Measurements from ENCODE around the gene CNGA3.
"Not testable (repeated sequence)": the region's sequence is repeated elsewhere in the genome, so short reads cannot be mapped to it uniquely, and the experiment has no call there.

Gene CNGA3

DNA sequence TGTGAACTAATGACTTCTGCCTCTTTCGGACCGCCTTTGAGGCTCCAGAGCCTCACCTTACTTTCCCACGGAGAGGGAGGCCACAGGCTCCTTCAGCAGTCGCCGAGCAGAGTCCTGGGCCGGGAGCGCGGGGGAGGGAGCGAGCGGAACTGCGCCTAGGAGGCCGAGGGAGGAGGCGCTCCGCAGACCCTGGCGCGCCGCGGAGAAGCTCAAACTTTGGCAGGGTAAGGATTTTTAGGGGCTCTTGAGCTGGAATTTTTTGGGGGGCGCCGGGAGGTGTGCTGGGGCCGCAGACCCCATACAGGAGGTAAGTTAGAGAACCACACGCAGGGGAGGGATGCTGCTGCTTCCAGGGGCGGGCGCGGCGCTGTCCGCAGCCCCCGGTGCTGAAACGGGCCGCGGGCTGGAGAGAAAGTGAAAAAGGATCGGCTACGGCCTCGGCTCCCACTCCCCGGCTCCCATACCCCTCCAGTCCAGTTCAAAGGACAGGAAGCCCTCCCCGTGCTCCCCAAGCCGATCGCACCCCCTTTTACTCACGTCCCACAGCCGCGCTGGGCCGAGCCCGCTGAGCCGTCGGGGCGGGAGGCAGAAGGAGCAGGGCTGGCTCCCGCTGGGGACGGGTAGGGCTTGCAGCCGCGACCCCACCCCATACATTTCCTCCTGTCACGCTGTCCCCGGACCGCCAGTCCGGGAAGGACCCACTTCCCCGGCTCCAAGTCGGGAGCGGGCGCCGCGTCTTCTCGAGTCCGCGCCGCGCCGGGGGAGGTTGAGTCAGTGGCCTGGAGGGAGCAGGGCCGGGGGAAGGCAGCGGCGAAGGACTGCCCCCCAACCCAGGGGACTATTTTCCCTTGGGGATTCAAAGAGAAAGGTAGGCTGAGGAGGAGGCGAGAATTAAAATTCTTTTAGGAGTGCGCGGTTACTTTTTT is at the start of gene CNGA3:
TSS of gene CNGA3 (plus strand) at position 146 of the 926 bp plus-strand sequence. CDS start 23,520 bp downstream, outside the sequence.
- DNase-seq (ENCODE audit: low read depth, low spot score), result peak; percentile 83

DNA sequence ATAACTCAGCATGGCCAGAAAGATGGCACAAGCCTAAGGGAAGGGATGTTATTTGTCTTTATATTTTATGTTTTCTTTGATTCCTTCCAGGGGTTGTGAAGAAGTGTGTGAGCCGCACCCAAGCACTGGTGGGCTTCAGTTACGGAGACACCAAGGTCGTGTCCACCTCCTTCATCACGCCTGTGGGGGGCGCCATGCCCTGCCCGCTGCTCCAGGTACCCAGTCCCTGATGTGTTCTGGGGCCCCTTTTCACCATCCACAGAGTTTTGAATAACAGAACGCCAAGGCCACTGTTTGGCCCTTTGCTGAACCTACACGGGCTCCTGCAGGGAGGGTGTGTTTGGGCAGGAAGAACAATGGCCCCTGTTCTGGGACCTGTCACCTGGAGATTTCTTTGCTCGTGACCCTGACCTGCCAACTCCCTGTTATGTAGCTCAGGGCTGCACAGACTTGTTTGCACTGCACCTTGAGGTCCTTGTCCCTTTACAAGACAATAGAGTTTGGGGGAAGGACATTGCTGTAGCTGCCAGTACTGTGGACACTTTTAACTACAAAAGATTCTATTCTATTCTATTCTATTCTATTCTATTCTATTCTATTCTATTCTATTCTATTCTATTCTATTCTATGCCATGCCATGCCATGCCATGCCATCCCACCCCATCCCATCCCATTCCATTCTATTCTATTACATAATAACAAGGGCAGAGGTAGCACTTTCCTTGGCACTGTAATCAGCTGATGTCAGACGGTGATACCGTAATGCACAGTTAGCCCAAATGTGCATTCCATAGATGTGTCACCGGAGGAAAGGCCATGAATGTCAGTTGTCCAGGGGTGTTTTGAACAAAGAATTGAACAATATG is 48.2 kb upstream of the CNGA3 start:
- DNase-seq (ENCODE audit: low read depth, low spot score), result peak; percentile 12

DNA sequence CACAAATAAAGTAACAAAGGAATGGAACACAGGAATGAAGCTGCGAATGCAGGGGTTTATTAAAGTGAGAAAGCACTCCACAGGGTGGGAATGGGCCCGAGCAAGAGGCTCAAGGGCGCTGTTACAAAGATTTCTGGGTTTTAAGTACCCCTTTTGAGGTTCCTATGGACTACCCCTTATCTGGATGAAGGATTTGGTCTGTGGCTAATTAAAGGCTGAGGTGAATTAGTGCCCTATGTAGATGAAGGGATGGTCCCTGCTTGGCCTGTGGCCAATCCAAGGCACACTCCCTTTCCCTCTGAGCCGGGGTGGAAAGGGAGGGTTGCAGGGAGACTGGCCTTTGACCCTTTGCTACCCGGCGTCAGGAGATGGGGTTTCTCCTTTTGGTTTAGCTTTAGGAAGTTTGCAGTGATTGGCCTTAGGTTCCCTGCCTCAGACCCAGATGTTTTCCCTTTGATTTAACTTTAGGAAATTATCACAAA is 47.5 kb upstream of the CNGA3 start:
- no peak for DNase-seq (ENCODE audit: low read depth, low spot score)

DNA sequence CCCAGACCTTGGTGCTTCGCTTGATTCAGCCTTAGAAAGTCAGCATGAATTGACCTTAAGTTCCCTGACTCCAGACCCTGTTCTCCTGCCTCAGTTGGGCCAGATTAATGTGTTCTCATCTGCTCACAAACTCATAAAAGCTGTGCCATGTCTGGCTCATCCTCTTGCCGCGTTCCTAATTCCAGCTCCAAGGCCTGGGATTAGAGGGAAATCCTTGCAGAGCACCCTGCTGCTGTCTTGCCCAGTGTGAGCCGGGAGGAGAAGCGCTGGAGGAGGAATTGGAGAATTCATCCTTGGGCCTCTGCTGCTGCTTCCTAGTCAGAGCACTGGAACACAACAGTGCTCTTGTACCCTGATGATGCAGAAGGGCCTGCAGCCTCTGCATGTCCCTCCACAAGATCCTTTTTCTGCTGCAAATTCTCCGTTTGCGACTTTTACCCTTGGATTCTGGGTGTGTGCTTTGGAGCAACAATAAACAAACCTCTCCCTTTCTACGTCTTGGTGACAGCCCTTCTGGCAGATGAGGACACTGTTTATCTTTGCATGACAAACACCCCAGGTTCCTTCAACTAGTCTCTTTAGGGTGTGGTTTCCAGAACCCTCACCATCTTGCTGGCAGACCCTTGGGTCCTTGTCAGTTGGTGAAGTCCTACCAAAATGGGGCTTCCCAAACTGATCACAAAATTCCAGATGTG is 46.9 kb upstream of the CNGA3 start:
- no peak for DNase-seq (ENCODE audit: low read depth, low spot score)

DNA sequence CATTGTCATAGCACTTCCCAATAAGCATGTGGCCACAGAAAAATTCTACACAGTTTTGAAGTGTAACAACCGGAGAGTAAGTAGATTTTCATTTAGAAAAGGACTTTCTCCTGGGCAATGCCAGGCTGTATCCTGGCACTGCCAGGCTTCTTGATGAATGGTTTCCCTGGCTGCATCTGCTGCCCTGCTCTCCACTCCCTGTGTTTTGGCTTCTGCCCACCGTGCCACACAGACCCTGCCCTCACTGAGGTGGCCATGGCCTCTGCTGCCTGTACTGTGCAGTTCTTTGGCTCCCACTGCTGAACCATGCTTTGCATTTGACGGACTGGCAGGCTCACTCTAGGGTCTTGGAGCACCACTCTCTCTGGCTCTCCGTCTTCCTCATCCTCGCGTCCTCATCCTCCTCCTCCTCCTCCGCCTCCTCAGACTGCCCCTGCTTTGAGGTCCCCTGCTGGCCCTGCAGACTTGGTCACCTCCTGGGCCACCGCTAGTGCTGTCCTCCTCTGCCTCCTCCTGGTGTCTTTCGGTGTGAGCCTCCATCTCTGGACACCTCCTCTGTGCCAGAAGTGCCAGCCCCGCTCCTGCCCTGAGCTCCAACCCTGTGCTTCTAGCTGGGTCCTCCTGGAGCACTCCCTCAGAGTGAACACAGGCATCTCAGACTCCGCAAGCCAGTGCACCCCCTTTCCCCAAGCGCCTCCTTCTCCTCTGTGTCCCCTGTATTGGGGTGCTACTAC is 45.9 kb upstream of the CNGA3 start:
- no peak for DNase-seq (ENCODE audit: low read depth, low spot score)

DNA sequence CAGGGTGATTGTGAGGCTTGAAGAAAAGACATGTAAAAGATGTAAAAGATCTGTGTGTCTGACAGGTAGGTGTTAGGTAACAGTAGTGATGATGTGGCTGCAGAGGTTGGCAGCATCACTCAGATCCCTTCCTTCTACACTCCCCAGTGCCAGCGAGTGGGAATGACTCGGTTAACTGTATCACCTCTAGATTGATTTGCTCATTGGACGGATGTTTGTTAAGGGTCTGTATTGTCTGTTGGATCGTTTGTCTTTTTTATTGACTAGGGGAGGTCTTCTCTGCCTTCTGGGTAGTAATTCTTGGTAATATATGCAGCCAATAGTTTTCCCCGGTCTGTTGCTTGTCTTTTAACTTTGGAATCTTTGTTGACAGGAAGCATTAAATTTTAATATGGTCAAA is 44.8 kb upstream of the CNGA3 start:
- no peak for DNase-seq (ENCODE audit: low read depth, low spot score)

DNA sequence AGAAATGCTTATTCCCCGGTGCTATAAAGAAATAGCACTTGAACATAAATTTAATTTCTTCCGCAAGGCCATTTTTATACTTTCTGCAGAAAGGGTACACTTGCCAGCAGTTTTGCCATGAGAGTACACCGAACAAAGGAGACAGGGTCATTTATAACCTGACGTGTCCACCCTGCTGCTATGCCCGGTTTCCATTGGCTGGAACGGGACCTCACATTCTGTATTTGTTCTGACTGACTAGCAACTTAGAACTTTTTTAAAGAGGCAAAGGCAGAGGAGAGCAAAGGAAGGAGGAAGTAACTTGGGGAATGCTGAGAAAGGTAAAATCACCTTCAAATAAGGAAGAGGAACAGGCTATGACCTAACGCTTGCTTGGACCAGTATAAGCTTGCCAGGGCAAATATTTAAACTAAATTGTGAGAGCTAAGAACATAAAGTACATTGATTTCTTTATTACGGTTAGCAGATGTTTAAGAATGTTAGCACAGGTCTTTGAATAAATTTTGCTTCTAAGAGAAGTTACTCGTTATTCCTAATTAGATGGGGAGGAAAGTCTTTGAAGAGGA is 39.0 kb upstream of the CNGA3 start:
- DNase-seq (ENCODE audit: low read depth, low spot score), result not testable (repeated sequence)

DNA sequence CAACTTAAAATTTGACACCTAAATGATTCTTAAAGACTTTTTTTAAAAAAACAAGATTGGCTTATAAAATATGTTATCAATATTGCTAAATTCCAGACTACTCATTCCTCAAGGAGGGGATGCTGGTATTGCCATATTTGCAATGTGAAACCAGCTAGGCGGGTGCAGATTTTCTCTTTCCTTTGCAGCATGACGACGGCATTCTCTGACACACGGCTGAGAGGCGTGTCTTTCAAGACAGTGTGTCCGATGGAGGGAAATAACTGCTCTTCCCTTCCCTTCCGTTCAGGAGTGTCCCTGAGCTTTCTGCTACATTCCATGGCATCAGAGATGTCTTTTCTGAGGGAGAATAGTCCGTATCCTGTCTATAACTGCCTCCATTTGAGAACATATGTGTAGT is 38.2 kb upstream of the CNGA3 start:
- no peak for DNase-seq (ENCODE audit: low read depth, low spot score)

DNA sequence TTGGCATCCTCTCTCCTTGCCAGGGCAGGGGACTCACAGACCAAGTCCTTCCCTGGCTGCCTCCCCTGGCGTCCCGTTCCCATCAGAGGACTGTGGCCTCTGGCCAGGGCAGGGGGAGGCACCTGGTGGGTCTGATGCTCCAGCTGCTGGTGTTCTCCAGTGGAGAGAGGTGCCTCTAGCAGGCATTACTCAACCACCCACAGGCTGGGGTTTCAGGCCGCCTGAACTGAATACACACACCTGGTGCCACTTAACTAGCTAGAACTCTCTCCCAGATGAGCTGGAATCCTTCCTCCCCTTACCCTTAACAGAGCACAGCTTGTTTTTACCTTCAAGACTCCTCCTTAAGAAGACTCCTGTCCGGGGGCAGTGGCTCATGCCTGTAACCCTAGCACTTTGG is 37.7 kb upstream of the CNGA3 start:
- DNase-seq (ENCODE audit: low read depth, low spot score), result no peak

DNA sequence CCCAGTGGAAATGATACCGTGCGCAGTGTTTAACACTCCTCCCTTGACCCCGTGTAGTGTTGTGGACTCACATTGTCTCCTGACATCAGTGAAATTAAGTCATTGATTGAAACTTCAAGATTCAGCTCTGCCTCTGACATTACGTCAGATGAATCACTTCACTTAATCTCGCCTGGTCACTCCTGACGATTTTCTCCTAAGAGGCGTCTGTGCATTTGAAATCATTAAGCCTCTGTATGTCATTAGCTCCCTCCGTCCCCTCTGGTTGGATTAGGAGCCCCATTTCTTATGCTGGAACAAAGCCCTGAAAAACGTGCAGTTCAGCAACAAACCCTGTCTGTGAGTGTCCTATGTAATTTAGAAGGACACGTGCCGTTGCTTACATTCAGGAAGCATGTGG is 36.7 kb upstream of the CNGA3 start:
- DNase-seq (ENCODE audit: low read depth, low spot score), result no peak

DNA sequence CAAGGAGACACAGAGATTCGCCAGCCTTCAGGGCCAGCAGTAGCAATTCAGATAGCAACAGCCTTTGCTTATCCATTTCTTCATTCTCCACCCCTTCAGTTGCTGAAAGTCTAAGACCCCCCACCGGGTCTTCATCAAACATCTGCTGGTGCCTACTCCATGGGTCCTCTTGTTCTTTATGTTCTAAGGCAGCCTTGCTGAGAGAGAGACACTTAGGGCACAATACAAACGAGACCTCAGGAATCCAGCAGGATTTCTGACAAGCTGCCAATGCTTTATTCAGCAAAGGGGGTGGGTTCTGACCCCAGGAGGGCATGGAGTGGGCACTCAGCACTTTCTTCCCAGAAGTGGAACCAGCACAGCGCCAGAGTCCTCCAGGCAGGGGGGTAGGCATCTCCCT is 36.2 kb upstream of the CNGA3 start:
- DNase-seq (ENCODE audit: low read depth, low spot score), result peak; percentile 38

DNA sequence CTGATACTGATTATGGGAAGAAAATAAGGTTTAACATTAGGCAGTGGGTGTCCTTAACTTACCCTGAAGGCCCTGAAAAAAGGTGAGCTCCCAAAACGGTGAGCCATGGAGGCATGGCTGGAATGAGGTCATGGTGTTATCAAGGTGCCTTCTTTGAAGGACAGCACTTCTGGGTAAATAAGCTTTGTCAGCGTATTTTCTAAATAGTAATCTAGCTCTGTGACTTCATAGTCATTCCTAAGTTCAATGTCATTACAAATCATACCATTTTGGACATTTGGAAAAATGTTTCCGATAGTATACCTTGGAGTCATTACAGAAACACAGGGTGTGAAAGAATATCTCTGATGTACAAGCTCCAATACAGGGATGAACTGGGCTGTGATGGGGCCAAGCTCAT is 35.2 kb upstream of the CNGA3 start:
- no peak for DNase-seq (ENCODE audit: low read depth, low spot score)

DNA sequence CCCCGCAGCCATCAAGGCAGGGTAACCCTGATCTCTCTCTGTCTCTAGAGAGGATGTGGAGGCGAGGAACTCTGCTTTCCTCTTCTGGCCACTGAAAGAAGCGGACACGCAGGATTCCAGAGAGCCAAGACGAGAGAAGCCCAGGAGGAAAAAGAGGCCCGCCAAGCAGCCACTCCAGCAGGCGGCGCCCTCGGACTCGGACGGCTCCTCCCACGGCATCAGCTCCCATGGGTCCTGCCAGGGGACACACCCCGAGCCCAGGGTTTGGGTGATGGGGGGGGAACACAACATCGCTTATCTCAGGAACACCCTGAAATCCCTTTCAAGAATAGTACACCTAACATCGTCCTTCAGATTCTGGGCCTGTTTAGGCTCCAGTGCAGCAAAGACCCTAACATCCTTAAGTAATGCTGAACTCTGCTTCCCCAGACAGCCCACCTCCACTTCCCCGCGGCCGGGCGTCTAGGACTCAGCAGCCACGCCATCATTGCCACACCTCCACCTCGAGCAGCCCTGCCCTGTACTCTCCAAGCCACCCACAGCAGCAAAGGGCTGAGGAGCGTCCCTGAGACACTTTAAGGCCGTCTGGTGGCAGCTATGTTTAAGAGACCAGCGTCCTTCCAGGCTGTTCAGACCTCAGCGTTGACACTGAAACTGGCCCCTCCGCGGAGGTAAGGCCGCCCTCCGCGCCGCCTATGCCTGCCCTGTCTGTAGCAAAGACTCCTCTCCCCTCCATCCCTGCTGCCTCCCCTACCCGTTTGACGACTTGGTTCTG is 34.3 kb upstream of the CNGA3 start:
- no peak for DNase-seq (ENCODE audit: low read depth, low spot score)

DNA sequence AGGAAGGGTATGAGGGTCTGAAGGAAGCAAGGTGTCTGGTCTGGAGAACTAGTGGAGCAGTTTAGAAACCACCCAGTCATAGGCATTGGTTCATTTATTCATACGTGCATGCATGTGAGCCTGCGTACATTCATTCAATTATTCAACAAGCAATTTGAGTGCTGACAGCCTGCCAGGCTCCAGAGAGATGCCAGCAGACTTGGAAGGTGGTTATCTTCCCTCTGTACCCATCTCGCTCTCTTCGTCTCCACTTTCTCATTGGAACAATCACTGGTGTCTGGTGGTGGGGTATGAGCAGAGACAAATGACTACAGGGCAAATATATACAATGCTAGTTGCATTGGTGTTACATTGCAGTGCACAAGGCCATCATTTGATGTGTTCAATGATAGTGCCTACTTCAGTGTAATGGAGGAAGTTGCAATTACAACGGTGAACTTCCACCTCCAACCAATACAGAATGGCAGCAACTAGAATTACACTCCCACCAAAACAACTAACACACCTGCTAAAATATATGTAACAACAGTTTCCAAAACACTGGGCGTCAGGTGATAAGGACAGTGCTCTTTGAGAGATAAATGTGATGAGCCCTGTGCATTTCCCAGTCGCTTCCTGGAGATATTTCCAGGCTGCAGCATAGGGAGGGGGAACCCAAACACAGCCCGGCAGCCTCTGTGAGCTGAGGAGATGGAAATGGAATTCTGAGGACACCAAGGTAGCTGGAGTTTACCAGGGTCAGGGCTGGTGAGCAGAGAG is 32.6 kb upstream of the CNGA3 start:
- no peak for DNase-seq (ENCODE audit: low read depth, low spot score)

DNA sequence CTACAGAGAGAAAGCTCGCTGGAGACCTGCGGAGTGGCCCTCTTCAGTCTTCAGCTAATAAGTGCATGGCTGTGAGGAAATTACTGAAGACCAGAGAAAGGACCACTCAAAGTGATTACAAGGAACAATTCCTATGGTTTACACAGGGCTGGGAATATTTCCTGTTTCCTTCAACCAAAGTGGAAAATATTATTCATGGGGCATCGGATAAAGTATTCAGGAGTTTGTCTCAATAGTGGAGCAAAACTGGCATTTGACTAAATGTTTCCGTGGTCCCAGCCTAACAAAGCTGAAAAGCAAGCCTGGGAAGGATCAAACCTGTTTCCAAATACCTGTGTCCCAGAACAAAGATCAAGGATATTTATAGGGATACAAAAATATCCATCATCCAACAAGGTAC is 32.0 kb upstream of the CNGA3 start:
- DNase-seq (ENCODE audit: low read depth, low spot score), result no peak

DNA sequence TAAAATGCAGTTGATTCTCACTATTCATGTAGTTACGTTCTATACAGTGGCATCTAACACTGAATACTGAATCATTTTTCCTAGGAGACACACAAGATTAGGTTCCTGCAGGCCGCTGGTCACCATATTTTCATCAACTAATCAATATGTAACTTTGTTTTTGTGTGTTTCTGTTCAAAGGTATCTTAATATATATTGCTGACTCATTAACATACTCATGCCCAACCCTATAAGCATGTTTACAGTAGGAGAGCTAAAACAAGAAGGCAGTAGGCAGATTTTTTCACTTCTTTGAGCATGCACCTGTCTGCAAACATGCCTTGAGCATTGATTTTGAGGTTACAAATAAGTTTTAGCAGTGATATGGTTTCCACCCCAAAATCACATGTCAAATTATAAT is 30.3 kb upstream of the CNGA3 start:
- DNase-seq (ENCODE audit: low read depth, low spot score), result no peak

DNA sequence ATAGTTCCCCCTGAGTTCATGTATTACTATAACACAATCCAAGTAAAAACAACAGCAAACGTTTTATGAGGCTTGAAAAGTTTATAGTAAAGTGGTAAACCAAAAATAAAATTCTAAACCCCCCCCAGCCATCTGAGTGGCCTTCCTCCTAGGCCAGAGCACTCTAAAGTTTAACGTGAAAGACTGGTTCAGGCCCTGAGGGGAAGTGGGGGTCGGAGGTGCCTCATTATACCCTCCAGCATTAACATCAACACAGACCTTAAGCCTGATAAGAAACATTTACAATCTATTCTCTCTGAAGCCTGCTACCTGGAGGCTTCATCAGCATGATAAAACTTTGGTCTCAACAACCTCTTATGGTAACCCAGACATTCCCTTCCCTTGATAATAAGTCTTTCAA is 29.0 kb upstream of the CNGA3 start:
- DNase-seq (ENCODE audit: low read depth, low spot score), result no peak

DNA sequence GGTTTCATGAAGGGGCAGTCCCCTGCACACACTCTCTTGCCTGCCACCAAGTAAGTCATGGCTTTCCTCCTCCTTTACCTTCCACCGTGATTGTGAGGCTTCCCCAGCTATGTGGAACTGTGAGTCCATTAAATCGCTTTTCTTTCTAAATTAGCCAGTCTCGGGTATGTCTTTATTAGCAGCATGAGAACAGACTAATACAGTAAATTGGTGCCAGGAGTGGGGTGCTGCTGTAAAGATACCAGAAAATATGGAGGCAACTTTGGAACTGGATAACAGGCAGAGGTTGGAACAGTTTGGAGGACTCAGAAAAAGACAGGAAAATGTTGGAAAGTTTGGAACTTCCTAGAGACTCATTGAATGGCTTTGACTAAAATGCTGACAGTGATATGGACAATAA is 26.1 kb upstream of the CNGA3 start:
- not testable (repeated sequence) for DNase-seq (ENCODE audit: low read depth, low spot score)

DNA sequence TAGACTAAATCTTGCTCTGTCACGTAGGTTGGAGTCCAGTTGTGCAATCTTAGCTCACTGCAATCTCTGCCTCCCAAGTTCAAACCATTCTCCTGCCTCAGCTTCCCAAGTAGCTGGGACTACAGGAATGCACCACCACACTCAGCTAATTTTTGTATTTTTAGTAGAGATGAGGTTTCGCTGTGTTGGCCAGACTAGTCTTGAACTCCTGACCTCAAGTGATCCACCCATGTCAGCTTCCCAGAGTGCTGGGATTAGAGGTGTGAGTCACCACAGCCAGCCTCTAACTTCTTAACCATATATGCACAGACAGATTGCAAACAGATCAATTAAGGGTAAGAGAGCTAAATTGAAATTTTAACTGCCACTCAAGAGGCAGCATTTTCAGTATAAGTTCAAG is 22.1 kb upstream of the CNGA3 start:
- no peak for DNase-seq (ENCODE audit: low read depth, low spot score)

All from astrocyte of the hippocampus (primary cell).